HG03439 (cell line): ENCODE measurements around the gene OR51B4.
"Not testable (repeated sequence)": the region's sequence is repeated elsewhere in the genome, so short reads cannot be mapped to it uniquely, and the experiment has no call there.

Experiments used
- ATAC-seq: cut with Tn5 transposase; IDR thresholded peaks from one replicate; pipeline ENCODE4 v1.9.1; 2021; ENCODE audit warnings: mild to moderate bottlenecking, moderate library complexity; ENCODE audit not compliant: unreplicated experiment

Gene OR51B4

DNA sequence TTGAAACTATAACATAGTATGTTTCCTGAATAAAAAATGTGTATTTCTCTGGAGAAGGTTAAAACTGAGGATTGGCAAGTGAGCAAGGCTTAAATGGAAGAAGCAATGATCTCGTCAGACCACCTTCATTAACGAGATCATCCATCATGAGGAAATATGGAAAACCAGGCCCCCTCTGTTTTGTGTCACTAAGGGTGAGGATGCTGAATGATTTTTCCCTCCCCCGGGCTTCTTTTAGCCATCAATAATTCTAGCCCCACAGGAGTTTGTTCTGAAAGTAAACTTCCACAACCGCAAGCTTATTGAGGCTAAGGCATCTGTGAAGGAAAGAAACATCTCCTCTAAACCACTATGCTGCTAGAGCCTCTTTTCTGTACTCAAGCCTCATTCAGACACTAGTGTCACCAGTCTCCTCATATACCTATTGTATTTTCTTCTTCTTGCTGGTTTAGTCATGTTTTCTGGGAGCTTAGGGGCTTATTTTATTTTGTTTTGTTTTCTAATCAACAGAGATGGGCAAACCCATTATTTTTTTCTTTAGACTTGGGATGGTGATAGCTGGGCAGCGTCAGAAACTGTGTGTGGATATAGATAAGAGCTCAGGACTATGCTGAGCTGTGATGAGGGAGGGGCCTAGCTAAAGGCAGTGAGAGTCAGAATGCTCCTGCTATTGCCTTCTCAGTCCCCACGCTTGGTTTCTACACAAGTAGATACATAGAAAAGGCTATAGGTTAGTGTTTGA, 26.2 kb downstream of the OR51B4 start:
- no peak for ATAC-seq

DNA sequence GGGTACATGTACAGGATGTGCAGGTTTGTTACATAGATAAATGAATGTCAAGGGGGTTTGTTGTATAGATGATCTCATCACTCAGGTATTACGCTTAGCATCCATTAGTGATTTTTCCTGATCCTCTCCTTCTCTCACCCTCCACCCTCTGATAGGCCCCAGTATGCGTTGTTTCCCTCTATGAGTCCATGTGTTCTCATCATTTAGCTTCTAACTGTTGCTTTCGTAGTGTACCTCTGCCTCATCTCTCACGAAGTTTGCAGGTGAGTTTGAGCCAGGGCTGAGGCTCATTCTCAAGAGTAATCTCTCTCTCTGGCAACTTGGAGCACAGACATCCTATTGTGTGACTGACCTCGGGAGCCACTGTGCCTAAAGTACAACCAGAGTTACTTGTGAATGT, 27.4 kb downstream of the OR51B4 start:
- no peak for ATAC-seq

DNA sequence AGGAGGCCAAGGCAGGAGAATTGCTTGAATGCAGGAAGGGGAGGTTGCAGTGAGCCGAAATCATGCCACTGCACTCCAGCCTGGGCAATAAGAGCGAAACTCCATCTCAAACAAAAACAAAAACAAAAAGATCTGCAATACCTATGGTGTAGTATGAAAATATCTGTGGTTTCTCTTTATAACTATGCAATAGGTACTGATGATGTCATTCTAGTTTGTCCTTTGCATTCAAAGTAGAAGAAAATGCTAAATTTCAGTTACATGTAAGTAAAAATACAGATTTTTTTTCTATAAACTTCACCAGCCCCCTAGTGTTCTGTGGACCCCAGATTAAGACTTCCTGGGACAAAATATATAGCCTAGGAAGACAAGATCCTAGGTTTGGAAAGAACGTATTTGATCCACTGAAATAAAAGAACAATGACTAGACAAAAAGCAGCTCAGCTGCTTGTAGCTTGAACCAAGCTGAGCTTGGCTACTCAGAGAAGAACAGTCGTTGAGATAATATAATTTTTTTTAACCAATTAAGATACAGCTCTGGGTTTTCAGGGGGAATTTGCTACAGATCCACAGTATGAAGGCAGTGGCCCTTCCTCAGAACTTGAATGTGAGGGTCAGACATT, 29.2 kb downstream of the OR51B4 start:
- ATAC-seq, result no peak

- ATAC-seq, result no peak
Observed at GRCh38 chr11:5269715-5270147, 32.0 kb downstream of the OR51B4 start, which contains the start of gene HBE1. Gene HBE1, minus strand, starts transcription at chr11:5269945. Its CDS starts 55 bp downstream, at chr11:5269890.

DNA sequence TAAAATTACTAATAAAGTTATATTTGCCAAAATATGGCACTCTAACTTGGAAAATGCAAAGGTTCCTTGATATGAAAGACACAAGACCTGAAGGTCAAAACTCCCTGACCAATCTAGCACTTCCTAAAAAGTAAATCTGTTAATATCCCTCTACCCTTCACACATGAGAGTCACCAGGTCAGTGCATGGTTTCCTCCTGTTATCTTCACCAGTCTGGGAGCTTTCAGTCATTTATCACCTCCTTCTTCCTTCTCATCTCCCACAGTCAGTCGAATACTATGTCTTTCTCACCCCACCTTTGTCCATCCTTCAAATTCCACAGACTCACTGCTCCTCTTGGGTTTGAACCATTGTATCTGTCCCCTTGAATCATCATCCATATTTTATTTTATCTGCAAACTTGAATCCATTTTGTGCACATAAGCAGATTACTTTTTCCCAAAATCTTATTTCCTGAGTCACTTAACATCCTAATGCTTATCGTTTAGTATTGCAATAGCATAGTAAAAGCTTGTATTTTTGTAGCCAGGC, 34.6 kb downstream of the OR51B4 start:
- ATAC-seq, result no peak

- ATAC-seq, result no peak
Observed at GRCh38 chr11:5266609-5267008, 35.1 kb downstream of the OR51B4 start.

DNA sequence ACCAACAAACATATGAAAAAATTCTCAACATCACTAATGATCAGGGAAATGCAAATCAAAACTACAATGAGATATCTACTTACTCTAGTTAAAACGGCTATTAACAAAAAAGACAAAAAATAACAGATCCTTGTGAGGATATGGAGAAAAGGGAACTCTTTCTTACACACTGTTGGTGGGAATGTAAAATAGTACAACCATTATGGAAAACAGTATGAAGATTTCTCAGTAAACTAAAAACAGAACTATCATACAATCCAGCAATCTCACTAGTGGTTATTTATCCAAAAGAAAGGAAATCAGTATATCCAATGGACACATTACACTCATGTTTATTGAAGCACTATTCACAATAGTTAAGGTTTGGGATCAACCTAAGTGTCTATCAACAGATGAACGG, 35.9 kb downstream of the OR51B4 start:
- no peak for ATAC-seq

- ATAC-seq, result no peak
Observed at GRCh38 chr11:5258543-5259262, 43.0 kb downstream of the OR51B4 start.

- ATAC-seq, result no peak
Observed at GRCh38 chr11:5257296-5257695, 44.5 kb downstream of the OR51B4 start.

- ATAC-seq, result not testable (repeated sequence)
Observed at GRCh38 chr11:5254646-5255413, 46.9 kb downstream of the OR51B4 start, which contains the start of gene HBG2. Gene HBG2, minus strand, starts transcription at chr11:5254781. Its CDS starts 53 bp downstream, at chr11:5254728.

DNA sequence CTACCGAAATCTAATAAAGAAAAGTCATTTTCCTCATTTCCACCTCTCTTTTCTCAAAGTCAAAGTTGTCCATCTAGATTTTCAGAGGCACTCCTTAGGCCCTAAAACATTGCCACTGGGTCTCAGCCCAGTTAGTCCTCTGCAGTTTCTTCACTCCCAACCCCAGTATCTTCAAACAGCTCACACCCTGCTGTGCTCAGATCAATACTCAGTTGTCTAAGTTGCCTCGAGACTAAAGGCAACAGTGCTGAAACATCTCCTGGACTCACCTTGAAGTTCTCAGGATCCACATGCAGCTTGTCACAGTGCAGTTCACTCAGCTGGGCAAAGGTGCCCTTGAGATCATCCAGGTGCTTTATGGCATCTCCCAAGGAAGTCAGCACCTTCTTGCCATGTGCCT, 47.7 kb downstream of the OR51B4 start:
- not testable (repeated sequence) for ATAC-seq

- not testable (repeated sequence) for ATAC-seq
Observed at GRCh38 chr11:5253440-5253839, 48.3 kb downstream of the OR51B4 start.

GRCh38 chr11:5252919-5253265, 48.9 kb downstream of the OR51B4 start:
- no peak for ATAC-seq

GRCh38 chr11:5252192-5252918, 49.4 kb downstream of the OR51B4 start:
- ATAC-seq, result no peak

- no peak for ATAC-seq
Observed at GRCh38 chr11:5251746-5252145, 50.0 kb downstream of the OR51B4 start.
